22Rv1 (cell line): ENCODE measurements around the gene DMAC2.

Experiments used
- CTCF ChIP-seq: fragments of 450-650 bp; IDR thresholded peaks from 2 replicates; pipeline ENCODE4 v1.5.1; 2017; ENCODE audit warnings: mild to moderate bottlenecking
- ZFX ChIP-seq: fragments of 450-650 bp; IDR thresholded peaks from 2 replicates; pipeline ENCODE4 v1.6.1; 2017; ENCODE audit warnings: antibody characterized with exemption, borderline replicate concordance

GRCh38 chr19:41434450-41434849, 5.3 kb downstream of the DMAC2 start:
- TF ChIP-seq CTCF (no peak), ZFX (no peak)
